IMR-90 (cell line): ENCODE measurements around the gene PRDM10. TPM values are rescaled to one million over a fixed set of nuclear protein-coding genes. Genes with fewer than 3 reads are reported as not detected.

ENCODE experiments used
- ATAC-seq: fragments of 200-7000 bp; cut with Tn5 transposase; 2 replicates; pipeline ENCODE4 v1.9.1; 2020; ENCODE audit warnings: low read depth, mild to moderate bottlenecking, moderate library complexity
- BruUV-seq: library from RNA; stranded (reverse); fragments of 400-500 nt; replicated peaks from 2 replicates; lab custom pipeline; 2021; lab: Mats Ljungman, UMichigan
- CTCF ChIA-PET: fragments of 300-600 bp; formaldehyde crosslinking; extraction: SDS; loops from one replicate; lab custom pipeline; 2021; ENCODE audit warnings: antibody characterized with exemption; lab: Yijun Ruan, JAX
- POLR2A ChIA-PET: fragments of 300-600 bp; sonication (Branson Sonifier 250); formaldehyde crosslinking; loops from one replicate; lab custom pipeline; 2022; ENCODE audit warnings: antibody characterized with exemption; ENCODE audit not compliant: unreplicated experiment; lab: Charles Lee
- DNase-seq: peaks from one replicate; pipeline ENCODE4 v3.0.0; 2013
- H2AFZ ChIP-seq: replicated peaks from 2 replicates; pipeline ENCODE3; 2013; ENCODE audit warnings: low read length, mild to moderate bottlenecking; ENCODE audit not compliant: poor library complexity
- H2AK5ac ChIP-seq: 2 replicates; pipeline ENCODE4 v1.6.1; 2013; ENCODE audit warnings: low read depth, low read length, inconsistent platforms
- H2AK9ac ChIP-seq: replicated peaks from 2 replicates; pipeline ENCODE3; 2013; ENCODE audit warnings: mild to moderate bottlenecking, low read depth, low read length, moderate library complexity; ENCODE audit not compliant: poor library complexity
- H2BK120ac ChIP-seq: 2 replicates; pipeline ENCODE4 v1.6.1; 2013; ENCODE audit warnings: low read depth, low read length, inconsistent platforms
- H2BK15ac ChIP-seq: 3 replicates; pipeline ENCODE4 v1.6.1; 2013; ENCODE audit warnings: low read depth, low read length, inconsistent platforms
- H2BK20ac ChIP-seq: 2 replicates; pipeline ENCODE4 v1.6.1; 2013; ENCODE audit warnings: low read depth, mild to moderate bottlenecking, inconsistent platforms, low read length, moderate library complexity
- H2BK5ac ChIP-seq: 2 replicates; pipeline ENCODE4 v1.6.1; 2013; ENCODE audit warnings: mild to moderate bottlenecking, low read depth, low read length, inconsistent platforms; ENCODE audit not compliant: poor library complexity, severe bottlenecking
- H3K14ac ChIP-seq: replicated peaks from 2 replicates; pipeline ENCODE4 v1.6.1; 2013; ENCODE audit warnings: low read depth, low read length, inconsistent platforms
- H3K18ac ChIP-seq: 2 replicates; pipeline ENCODE4 v1.6.1; 2013; ENCODE audit warnings: low read depth, low read length, control low read depth
- H3K23ac ChIP-seq: 2 replicates; pipeline ENCODE4 v1.6.1; 2013; ENCODE audit warnings: low read depth, low read length, inconsistent platforms
- H3K27ac ChIP-seq: 2 replicates; pipeline ENCODE4 v1.5.1; 2013; ENCODE audit warnings: mild to moderate bottlenecking, control low read depth, low read length; ENCODE audit not compliant: insufficient read depth
- H3K27me3 ChIP-seq: 2 replicates; pipeline ENCODE4 v1.6.1; 2013; ENCODE audit warnings: low read length; ENCODE audit not compliant: control insufficient read depth, insufficient read depth
- H3K36me3 ChIP-seq: 2 replicates; pipeline ENCODE4 v1.6.1; 2013; ENCODE audit warnings: low read length, mixed read lengths; ENCODE audit not compliant: control insufficient read depth, insufficient read depth
- H3K4ac ChIP-seq: 2 replicates; pipeline ENCODE4 v1.6.1; 2013; ENCODE audit warnings: low read depth, low read length, inconsistent platforms
- H3K4me1 ChIP-seq: 2 replicates; pipeline ENCODE4 v1.6.1; 2013; ENCODE audit warnings: low read length, mixed read lengths; ENCODE audit not compliant: control insufficient read depth, insufficient read depth
- H3K4me2 ChIP-seq: 2 replicates; pipeline ENCODE4 v1.6.1; 2013; ENCODE audit warnings: low read depth, mild to moderate bottlenecking, control low read depth, low read length, moderate library complexity
- H3K4me3 ChIP-seq: 2 replicates; pipeline ENCODE4 v1.5.1; 2013; ENCODE audit warnings: low read depth, mild to moderate bottlenecking, control low read depth, low read length, moderate library complexity; ENCODE audit not compliant: insufficient read depth
- H3K56ac ChIP-seq: 2 replicates; pipeline ENCODE4 v1.6.1; 2013; ENCODE audit warnings: low read length, inconsistent platforms; ENCODE audit not compliant: insufficient read depth; ENCODE audit errors: extremely low read depth
- H3K79me1 ChIP-seq, 2 experiments: 2 replicates each; pipeline ENCODE4 v1.6.1; 2013; ENCODE audit warnings: low read length in 2 of 2, inconsistent platforms in 1 of 2, low read depth in 1 of 2
- H3K9ac ChIP-seq: 2 replicates; pipeline ENCODE4 v1.6.1; 2013; ENCODE audit warnings: low read depth, low read length, control low read depth
- H3K9me1 ChIP-seq: 2 replicates; pipeline ENCODE4 v1.6.1; 2013; ENCODE audit warnings: low read length, inconsistent platforms; ENCODE audit not compliant: insufficient read depth
- H3K9me3 ChIP-seq: 2 replicates; pipeline ENCODE4 v1.6.1; 2013; ENCODE audit warnings: low read length; ENCODE audit not compliant: control insufficient read depth, insufficient read depth
- H4K20me1 ChIP-seq: 2 replicates; pipeline ENCODE4 v1.6.1; 2013; ENCODE audit warnings: low read length, inconsistent platforms; ENCODE audit not compliant: insufficient read depth
- H4K5ac ChIP-seq: 2 replicates; pipeline ENCODE4 v1.6.1; 2013; ENCODE audit warnings: mild to moderate bottlenecking, low read depth, low read length, control low read depth
- H4K8ac ChIP-seq, 2 experiments: 2 replicates each; pipeline ENCODE4 v1.6.1; 2013; ENCODE audit warnings: low read depth in 2 of 2, low read length in 2 of 2, control low read depth in 1 of 2, inconsistent platforms in 1 of 2
- H4K91ac ChIP-seq: 2 replicates; pipeline ENCODE4 v1.6.1; 2013; ENCODE audit warnings: low read depth, low read length, inconsistent platforms; ENCODE audit not compliant: insufficient read depth
- BHLHE40 ChIP-seq: fragments of 150-350 bp; IDR thresholded peaks from 2 replicates; pipeline ENCODE4 v1.6.1; 2016; ENCODE audit warnings: mild to moderate bottlenecking, low read depth, low read length
- CEBPB ChIP-seq: IDR thresholded peaks from 2 replicates; pipeline ENCODE4 v1.6.1; 2012; ENCODE audit warnings: low read depth, low read length, improper control_type of control experiment
- CHD1 ChIP-seq: IDR thresholded peaks from 2 replicates; pipeline ENCODE4 v1.6.1; 2012; ENCODE audit warnings: low read depth, low read length, improper control_type of control experiment
- ELK1 ChIP-seq: fragments of 150-350 bp; IDR thresholded peaks from 2 replicates; pipeline ENCODE4 v1.6.1; 2016; ENCODE audit warnings: low read depth, mild to moderate bottlenecking, low read length, moderate library complexity, borderline replicate concordance
- FOS ChIP-seq: fragments of 150-350 bp; IDR thresholded peaks from 2 replicates; pipeline ENCODE4 v1.6.1; 2016; ENCODE audit warnings: low read depth, low read length
- MAZ ChIP-seq: IDR thresholded peaks from 2 replicates; pipeline ENCODE4 v1.6.1; 2012; ENCODE audit warnings: low read depth, mild to moderate bottlenecking, low read length, improper control_type of control experiment, moderate library complexity, borderline replicate concordance
- MXI1 ChIP-seq: IDR thresholded peaks from 2 replicates; pipeline ENCODE4 v1.6.1; 2012; ENCODE audit warnings: low read depth, mild to moderate bottlenecking, low read length, moderate library complexity, borderline replicate concordance
- NFE2L2 ChIP-seq: fragments of 150-350 bp; IDR thresholded peaks from 2 replicates; pipeline ENCODE4 v1.6.1; 2016; ENCODE audit warnings: low read depth, mild to moderate bottlenecking, low read length
- RAD21 ChIP-seq: IDR thresholded peaks from 2 replicates; pipeline ENCODE4 v1.6.1; 2012; ENCODE audit warnings: low read length, improper control_type of control experiment
- RCOR1 ChIP-seq: IDR thresholded peaks from 2 replicates; pipeline ENCODE4 v1.6.1; 2012; ENCODE audit warnings: mild to moderate bottlenecking, low read length, improper control_type of control experiment; ENCODE audit not compliant: insufficient replicate concordance
- RFX5 ChIP-seq: IDR thresholded peaks from 2 replicates; pipeline ENCODE4 v1.8.0; 2012; ENCODE audit warnings: low read depth, mild to moderate bottlenecking, low read length, moderate library complexity
- SMC3 ChIP-seq: fragments of 150-350 bp; IDR thresholded peaks from 2 replicates; pipeline ENCODE4 v1.6.1; 2016; ENCODE audit warnings: low read depth, mild to moderate bottlenecking, antibody characterized with exemption, low read length, moderate library complexity
- USF2 ChIP-seq: fragments of 150-350 bp; IDR thresholded peaks from 2 replicates; pipeline ENCODE4 v1.6.1; 2017; ENCODE audit warnings: mild to moderate bottlenecking, antibody characterized with exemption, low read length, low read depth
- WGBS, 2 experiments: methylation state at CpG; one replicate each; pipeline versions ENCODE4 v1.1.5 to v1.1.7; 2013; ENCODE audit warnings: missing lambda C conversion rate in 2 of 2; ENCODE audit not compliant: insufficient read length in 1 of 2; ENCODE audit errors: extremely low coverage in 2 of 2; 5-methylcytosine and 5-hydroxymethylcytosine counted together
- dilution Hi-C: fragments of 300-500 bp; cut with HindIII; formaldehyde crosslinking; loops from one replicate; pipeline ENCODE4 v1.14.3; 2018; ENCODE audit warnings: low sequenced_read_pairs; ENCODE audit not compliant: unreplicated experiment
- in situ Hi-C: fragments of 300-500 bp; cut with MboI; formaldehyde crosslinking; loops from 3 replicates; pipeline ENCODE4 v1.14.3; 2019; ENCODE audit warnings: low sequenced_read_pairs, inconsistent platforms, mixed read lengths
- intact Hi-C: fragments of 100-400 bp; cut with micrococcal nuclease; formaldehyde crosslinking; loops from 2 replicates; pipeline ENCODE4 v1.10.0; 2022
- polyA plus RNA-seq, 3 experiments: library from polyadenylated mRNA; depleted of rRNA; stranded (reverse); fragments of >200 nt; gene quantifications; 2 replicates each; pipeline ENCODE4 v1.2.3, GENCODE V29; 2012; ENCODE audit warnings: low replicate concordance in 1 of 3
- total RNA-seq: library from RNA; depleted of rRNA; stranded (reverse); fragments of >200 nt; gene quantifications from 2 replicates; pipeline ENCODE4 v1.2.3, GENCODE V29; 2012

PRDM10 gene
- total and polyA plus RNA-seq, 2 of the 4 experiments (the other 2 are of a cell fraction): 3.1 to 6.5 TPM

- H4K91ac ChIP-seq: no peak overlapping the region
- WGBS, 2 experiments: no CpG with 5 or more reads among the region's 5 CpGs
- H4K5ac ChIP-seq: no peak overlapping the region
- H3K27me3 ChIP-seq: no peaks in the 10 kb centered on the region
- H2BK5ac ChIP-seq: no peak overlapping the region
- no peak overlapping the region for H3K14ac ChIP-seq
- POLR2A ChIA-PET: no interaction called here
- no peak overlapping the region for H2AK5ac ChIP-seq
- H2BK120ac ChIP-seq: no peak overlapping the region
- H2AFZ ChIP-seq: no peak overlapping the region
- TF ChIP-seq CEBPB: no peak
- TF ChIP-seq RFX5: no peak
- TF ChIP-seq RCOR1: no peak
- no peak for TF ChIP-seq FOS
- TF ChIP-seq ELK1: no peak
- no peak for TF ChIP-seq BHLHE40
- no peak for TF ChIP-seq RAD21
- no peak for TF ChIP-seq NFE2L2
- no peak for TF ChIP-seq MXI1
- TF ChIP-seq CHD1: no peak
- no peak for TF ChIP-seq USF2
- no peak for TF ChIP-seq MAZ
- no peak for TF ChIP-seq SMC3
- dilution Hi-C loops: loop anchor here (25.0 kb wide), 1 partner anchor 190 kb away; no protein-coding TSS in a partner anchor
- ATAC-seq (no peak), DNase-seq (no peak)
- no peak overlapping the region for H4K8ac ChIP-seq
- no peak overlapping the region for H2AK9ac ChIP-seq
- H3K56ac ChIP-seq: no peak overlapping the region
- CTCF ChIA-PET: no interaction called here
- H2BK20ac ChIP-seq: no peak overlapping the region
- no peaks in the 10 kb centered on the region for H3K9me3 ChIP-seq
- in situ Hi-C loops: no loop called here
- no TSS peak for BruUV-seq
- peaks cover 8% of the 10 kb centered on the region; the same call in 1 of the 2 replicates for H4K20me1 ChIP-seq
- H3K4me1 ChIP-seq: no peaks in the 10 kb centered on the region; the same call in 1 of the 2 replicates
- H3K18ac ChIP-seq: no peak overlapping the region
- H3K4ac ChIP-seq: no peak overlapping the region
- H3K36me3 ChIP-seq: peaks cover 15% of the 10 kb centered on the region
- H3K4me2 ChIP-seq: no peak overlapping the region
- H2BK15ac ChIP-seq: no peak overlapping the region
- H3K27ac ChIP-seq: no peak overlapping the region
- H3K9ac ChIP-seq: no peak overlapping the region
- no peak overlapping the region for H3K4me3 ChIP-seq
- H3K79me1 ChIP-seq: no peaks in the 10 kb centered on the region
- H3K23ac ChIP-seq: no peak overlapping the region
- intact Hi-C loops: no loop called here
- H3K9me1 ChIP-seq: peaks cover 6% of the 10 kb centered on the region; the same call in 1 of the 2 replicates
Measured at GRCh38 chr11:129947474-129947873, 55.2 kb downstream of the PRDM10 start.
